GM23248 (cell line): ENCODE results near the gene KLF6. TPM values are rescaled to one million over a fixed set of nuclear protein-coding genes. Genes with fewer than 3 reads are reported as not detected.

Experiments used
- DNase-seq: peaks from one replicate; pipeline ENCODE4 v3.0.0-alpha.2; 2015
- H2AFZ ChIP-seq: fragments of 200-600 bp; sonication (generic); 2 replicates; pipeline ENCODE4 v1.6.1; 2016; ENCODE audit warnings: antibody characterized with exemption
- H3F3A ChIP-seq: fragments of 200-600 bp; sonication (generic); 2 replicates; pipeline ENCODE4 v1.6.1; 2016; ENCODE audit warnings: mild to moderate bottlenecking, antibody characterized with exemption, mixed run types; ENCODE audit not compliant: insufficient read depth
- H3K27ac ChIP-seq: fragments of 200-600 bp; sonication (generic); 2 replicates; pipeline ENCODE4 v1.5.1; 2016; ENCODE audit warnings: mild to moderate bottlenecking
- H3K27me3 ChIP-seq: fragments of 200-600 bp; sonication (generic); replicated peaks from 2 replicates; pipeline ENCODE4 v1.6.1; 2016; ENCODE audit warnings: mild to moderate bottlenecking; ENCODE audit not compliant: insufficient read depth
- H3K36me3 ChIP-seq: fragments of 200-600 bp; sonication (generic); 2 replicates; pipeline ENCODE4 v1.6.1; 2016; ENCODE audit warnings: low read depth, mild to moderate bottlenecking
- H3K4me1 ChIP-seq: fragments of 200-600 bp; sonication (generic); 2 replicates; pipeline ENCODE4 v1.6.1; 2016; ENCODE audit warnings: mild to moderate bottlenecking; ENCODE audit not compliant: insufficient read depth
- H3K4me2 ChIP-seq: fragments of 200-600 bp; sonication (generic); one replicate; pipeline ENCODE4 v1.6.1; 2016; ENCODE audit warnings: mild to moderate bottlenecking; ENCODE audit not compliant: unreplicated experiment
- H3K4me3 ChIP-seq: fragments of 200-600 bp; sonication (generic); 2 replicates; pipeline ENCODE4 v1.5.1; 2016; ENCODE audit warnings: mild to moderate bottlenecking
- H3K79me2 ChIP-seq: fragments of 200-600 bp; sonication (generic); 2 replicates; pipeline ENCODE4 v1.6.1; 2016; ENCODE audit warnings: mild to moderate bottlenecking; ENCODE audit not compliant: insufficient read depth
- H3K9ac ChIP-seq: fragments of 200-600 bp; sonication (generic); 2 replicates; pipeline ENCODE4 v1.6.1; 2016; ENCODE audit warnings: mild to moderate bottlenecking
- H3K9me2 ChIP-seq: fragments of 200-600 bp; sonication (generic); 2 replicates; pipeline ENCODE4 v1.6.1; 2016; ENCODE audit warnings: mixed run types, mild to moderate bottlenecking, moderate library complexity; ENCODE audit not compliant: insufficient read depth
- H3K9me3 ChIP-seq: fragments of 200-600 bp; sonication (generic); one replicate; pipeline ENCODE4 v1.6.1; 2017; ENCODE audit warnings: low read depth
- H4K20me1 ChIP-seq: fragments of 200-600 bp; sonication (generic); 2 replicates; pipeline ENCODE4 v1.6.0; 2016; ENCODE audit not compliant: insufficient read depth
- EZH2 ChIP-seq: fragments of 200-600 bp; sonication (generic); IDR thresholded peaks from 2 replicates; pipeline ENCODE4 v1.6.1; 2018; ENCODE audit warnings: antibody characterized with exemption, mild to moderate bottlenecking; ENCODE audit not compliant: insufficient read depth, poor library complexity, severe bottlenecking
- EZH2phosphoT487 ChIP-seq: fragments of 200-600 bp; sonication (generic); IDR thresholded peaks from 2 replicates; pipeline ENCODE4 v1.6.1; 2018; ENCODE audit warnings: antibody characterized with exemption, moderate library complexity, mild to moderate bottlenecking, low read depth; ENCODE audit not compliant: insufficient read depth
- WGBS, 2 experiments: methylation state at CpG; one replicate each; pipeline ENCODE4 v1.1.6; 2015 to 2017; ENCODE audit warnings: low lambda C conversion rate in 2 of 2, low coverage in 1 of 2; ENCODE audit errors: missing lambda C conversion rate in 2 of 2; 5-methylcytosine and 5-hydroxymethylcytosine counted together
- in situ Hi-C: fragments of 300-500 bp; cut with MboI; formaldehyde crosslinking; loops from 2 replicates; pipeline ENCODE4 v1.15.0; 2020
- polyA plus RNA-seq: library from polyadenylated mRNA; unstranded; fragments of >200 nt; fragmentation: Nextera tagmentation; extraction: Ambion mirVana; gene quantifications from 2 replicates; pipeline ENCODE4 v1.2.1, GENCODE V29; 2016
- total RNA-seq: library from RNA; depleted of rRNA; stranded (reverse); fragments of >200 nt; shearing (Covaris generic); gene quantifications from 2 replicates; pipeline ENCODE4 v1.2.3, GENCODE V29; 2014; rRNA removed

KLF6 gene
- total RNA-seq (49.8 and 58.9 TPM in 2 replicates), polyA plus RNA-seq (264 and 279 TPM in 2 replicates)

GRCh38 chr10:3784510-3785250 is at the start of gene KLF6:
KLF6 (minus strand) TSS chr10:3785209; CDS start chr10:3785014, 195 bp downstream.
- H3K9me2 ChIP-seq = no peaks in the 10 kb centered on the region
- WGBS, 2 experiments = 0 to 2% methylated on average over 31 to 53 of the region's 69 CpGs
- H3K27me3 ChIP-seq = no peaks in the 10 kb centered on the region
- peak; percentile 26; the same call in 1 of the 2 replicates for TF ChIP-seq EZH2phosphoT487
- TF ChIP-seq EZH2 = no peak
- no peaks in the 10 kb centered on the region for H3K9me3 ChIP-seq
- peak within 1 kb of the TSS; percentile 100 for H3K27ac ChIP-seq
- peaks cover 43% of the 10 kb centered on the region for H3K36me3 ChIP-seq
- peaks cover 8% of the 10 kb centered on the region for H3K4me1 ChIP-seq
- DNase-seq = peak; percentile 65
- in situ Hi-C loops = loop anchor here (10.0 to 25.0 kb wide), 2 partner anchors 460 to 978 kb away; no protein-coding TSS in a partner anchor
- H3K79me2 ChIP-seq = peaks cover 53% of the 10 kb centered on the region
- peak within 1 kb of the TSS; percentile 98 for H3K4me3 ChIP-seq
- H3K9ac ChIP-seq = peak within 1 kb of the TSS; percentile 100
- H3F3A ChIP-seq = peaks cover 63% of the 10 kb centered on the region
- H3K4me2 ChIP-seq = peak within 1 kb of the TSS; percentile 94
- no peak within 1 kb of the TSS for H2AFZ ChIP-seq
- H4K20me1 ChIP-seq = 0 out of 2 replicates have a peak, but pooled peaks cover 3% of the 10 kb centered on the region

- no peaks in the 10 kb centered on the region for H3K36me3 ChIP-seq
- H3K9me3 ChIP-seq = no peaks in the 10 kb centered on the region
- H3K9ac ChIP-seq = no peak overlapping the region
- no peak for DNase-seq
- H4K20me1 ChIP-seq = no peaks in the 10 kb centered on the region
- H3K9me2 ChIP-seq = no peaks in the 10 kb centered on the region
- no peak overlapping the region for H3K4me2 ChIP-seq
- peaks cover 23% of the 10 kb centered on the region for H3K4me1 ChIP-seq
- H3K27me3 ChIP-seq = no peaks in the 10 kb centered on the region
- in situ Hi-C loops = no loop called here
- no peak overlapping the region for H3K27ac ChIP-seq
- no peak overlapping the region for H3K4me3 ChIP-seq
- H3K79me2 ChIP-seq = no peaks in the 10 kb centered on the region
- TF ChIP-seq EZH2 = no peak
- no peak for TF ChIP-seq EZH2phosphoT487
- H3F3A ChIP-seq = 0 out of 2 replicates have a peak, but pooled peaks cover 9% of the 10 kb centered on the region
- no peak overlapping the region for H2AFZ ChIP-seq
- WGBS, 2 experiments = 94 to 99% methylated on average over 6 of the region's 6 CpGs
Observed at GRCh38 chr10:3834404-3834803, 49.4 kb upstream of the KLF6 start.

- Histone ChIP-seq H3F3A (peaks cover 22% of the 10 kb centered on the region; the same call in 1 of the 2 replicates), H3K9ac (no peak overlapping the region), H3K27me3 (no peaks in the 10 kb centered on the region), H3K79me2 (no peaks in the 10 kb centered on the region), H3K4me1 (peaks cover 31% of the 10 kb centered on the region), H3K4me2 (no peak overlapping the region), H2AFZ (no peak overlapping the region), H3K4me3 (no peak overlapping the region), H3K9me2 (no peaks in the 10 kb centered on the region), H3K9me3 (no peaks in the 10 kb centered on the region), H4K20me1 (no peaks in the 10 kb centered on the region), H3K27ac (no peak overlapping the region), H3K36me3 (no peaks in the 10 kb centered on the region)
- WGBS, 2 experiments = 98% methylated on average over 6 of the region's 6 CpGs
- DNase-seq = no peak
- TF ChIP-seq EZH2 = no peak
- TF ChIP-seq EZH2phosphoT487 = no peak
- in situ Hi-C loops = no loop called here
Observed at GRCh38 chr10:3833046-3833445, 48.0 kb upstream of the KLF6 start.

GRCh38 chr10:3832022-3832786 is 47.2 kb upstream of the KLF6 start:
- peak overlapping the region; percentile 69 for H2AFZ ChIP-seq
- no peaks in the 10 kb centered on the region for H3K9me3 ChIP-seq
- no peaks in the 10 kb centered on the region for H3K27me3 ChIP-seq
- H3K4me2 ChIP-seq = peak overlapping the region; percentile 18
- H3K4me3 ChIP-seq = no peak overlapping the region
- 84% methylated on average over 5 of the region's 5 CpGs for WGBS, 2 experiments
- no peaks in the 10 kb centered on the region for H3K9me2 ChIP-seq
- H3F3A ChIP-seq = peaks cover 29% of the 10 kb centered on the region; the same call in 1 of the 2 replicates
- H3K27ac ChIP-seq = no peak overlapping the region
- no peaks in the 10 kb centered on the region for H4K20me1 ChIP-seq
- no peak for TF ChIP-seq EZH2phosphoT487
- TF ChIP-seq EZH2 = no peak
- H3K9ac ChIP-seq = no peak overlapping the region
- H3K79me2 ChIP-seq = no peaks in the 10 kb centered on the region
- H3K4me1 ChIP-seq = peaks cover 31% of the 10 kb centered on the region
- H3K36me3 ChIP-seq = no peaks in the 10 kb centered on the region
- no peak for DNase-seq
- in situ Hi-C loops = no loop called here
